H1 (cell line): ENCODE data around the gene ZFTA. TPM values are rescaled to one million over a fixed set of nuclear protein-coding genes. Genes with fewer than 3 reads are reported as not detected.

Experiments used
- CHD2 ChIP-seq: IDR thresholded peaks from 2 replicates; pipeline ENCODE4 v1.6.1; 2012; ENCODE audit warnings: low read length, improper control_type of control experiment
- HDAC2 ChIP-seq, 2 experiments: fragments of 300-600 bp in 1 of 2; sonication (generic) in 1 of 2; IDR thresholded peaks; 2 replicates each; pipeline ENCODE4 v1.6.1; 2011 to 2012; ENCODE audit warnings: low read depth in 2 of 2, low read length in 2 of 2, mild to moderate bottlenecking in 2 of 2, moderate library complexity in 2 of 2, borderline replicate concordance in 1 of 2, inconsistent platforms in 1 of 2
- KDM5A ChIP-seq: fragments of 200-600 bp; IDR thresholded peaks from 2 replicates; pipeline ENCODE4 v1.7.1; 2012; ENCODE audit warnings: mild to moderate bottlenecking, low read length, inconsistent platforms, mixed read lengths
- RBBP5 ChIP-seq: IDR thresholded peaks from 2 replicates; pipeline ENCODE4 v1.7.1; 2012; ENCODE audit warnings: low read depth, mild to moderate bottlenecking, inconsistent platforms, low read length, moderate library complexity, borderline replicate concordance
- RFX5 ChIP-seq: IDR thresholded peaks from 2 replicates; pipeline ENCODE4 v1.6.1; 2011; ENCODE audit warnings: low read depth, low read length, improper control_type of control experiment, borderline replicate concordance
- SP1 ChIP-seq: IDR thresholded peaks from 2 replicates; pipeline ENCODE4 v1.6.1; 2011; ENCODE audit warnings: low read depth, low read length
- SUZ12 ChIP-seq: fragments of 200-600 bp; sonication (generic); IDR thresholded peaks from 2 replicates; pipeline ENCODE4 v1.6.1; 2012; ENCODE audit warnings: mild to moderate bottlenecking, inconsistent platforms, low read length, moderate library complexity, mixed read lengths
- TCF12 ChIP-seq: IDR thresholded peaks from 2 replicates; pipeline ENCODE4 v1.6.1; 2011; ENCODE audit warnings: low read depth, mild to moderate bottlenecking, low read length
- polyA plus RNA-seq, 7 experiments: library from polyadenylated mRNA; depleted of rRNA in 3 of 7; stranded (reverse) in 5 of 7; unstranded in 2 of 7; fragments of >200 nt in 5 of 7; fragments of 200-250 nt in 2 of 7; gene quantifications; 1 replicate in 5 of 7; 2 replicates in 1 of 7; 4 replicates in 1 of 7; pipeline versions ENCODE4 v1.2.1 to v1.2.3, GENCODE V29; 2011 to 2013; ENCODE audit warnings: missing spikeins in 2 of 7, mixed read lengths in 2 of 7
- total RNA-seq: library from RNA; stranded (reverse); fragmentation: NEBNext Ultra II Directional; extraction: Animal tissue kit (Norgen Biotek cat#: 25700); gene quantifications from 2 replicates; pipeline ENCODE4 v1.2.1, GENCODE V29; 2021
- TF ChIP-seq, protein P1 (sequence below): IDR thresholded peaks from 2 replicates; pipeline ENCODE4 v1.6.1; 2011; ENCODE audit warnings: low read length, improper control_type of control experiment

The ZFTA gene
- total and polyA plus RNA-seq, 2 of the 8 experiments (the other 6 are each of a cell fraction or from before 2014, with no cell fraction given) = 9.5 to 34.0 TPM

DNA sequence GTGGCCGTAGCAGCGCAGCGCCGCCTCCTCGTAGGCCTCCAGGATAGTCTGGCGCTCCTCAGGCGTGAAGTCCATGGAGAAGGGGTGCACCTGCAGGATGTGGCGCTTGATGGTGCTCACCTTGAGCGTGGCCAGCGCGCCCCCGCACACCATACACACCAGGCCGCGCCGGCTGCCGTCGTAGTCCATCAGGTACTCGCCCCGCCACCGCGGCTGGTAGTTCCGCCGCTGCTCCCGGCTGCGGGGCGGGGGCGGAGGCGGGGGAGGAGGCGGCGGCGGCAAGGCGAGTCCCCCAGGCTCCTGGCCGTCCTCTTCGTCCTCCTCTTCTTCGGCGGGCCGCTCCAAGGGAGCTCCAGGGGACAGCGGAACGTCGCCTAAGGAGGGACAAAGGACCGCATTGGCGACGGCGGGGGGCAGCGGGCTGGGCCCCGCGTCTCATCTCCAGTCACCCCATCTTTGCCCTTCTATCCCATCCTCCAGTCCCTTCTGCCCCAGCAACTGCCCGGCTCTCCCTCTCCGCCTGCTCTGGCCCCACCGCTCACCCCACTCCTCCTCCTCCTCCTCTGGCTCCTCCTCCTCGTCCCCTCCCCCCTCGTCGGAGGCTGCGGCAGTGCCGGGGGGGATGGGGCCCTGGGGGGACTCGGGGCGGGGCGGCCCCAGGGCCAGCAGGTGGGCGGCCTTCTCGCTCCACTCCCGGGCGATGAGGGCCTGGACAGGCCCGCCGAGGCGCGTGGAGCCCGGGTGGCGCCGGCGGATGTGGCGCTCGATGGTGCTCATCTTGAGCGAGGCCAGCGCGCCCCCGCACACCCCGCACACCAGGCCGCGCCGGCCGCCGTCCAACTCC, 4.9 kb downstream of the ZFTA start (continued):
- TF ChIP-seq, protein P1, sequence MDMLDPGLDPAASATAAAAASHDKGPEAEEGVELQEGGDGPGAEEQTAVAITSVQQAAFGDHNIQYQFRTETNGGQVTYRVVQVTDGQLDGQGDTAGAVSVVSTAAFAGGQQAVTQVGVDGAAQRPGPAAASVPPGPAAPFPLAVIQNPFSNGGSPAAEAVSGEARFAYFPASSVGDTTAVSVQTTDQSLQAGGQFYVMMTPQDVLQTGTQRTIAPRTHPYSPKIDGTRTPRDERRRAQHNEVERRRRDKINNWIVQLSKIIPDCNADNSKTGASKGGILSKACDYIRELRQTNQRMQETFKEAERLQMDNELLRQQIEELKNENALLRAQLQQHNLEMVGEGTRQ = no peak
- no peak for TF ChIP-seq RFX5
- TF ChIP-seq TCF12 = no peak; the same call in 1 of the 2 replicates
- no peak for TF ChIP-seq CHD2
- 0 out of 2 replicates have a peak, but pooled peaks have one; percentile 19 for TF ChIP-seq SP1
- TF ChIP-seq HDAC2 (IDR thresholded peaks at IDR 0.05; ENCODE audit: borderline replicate concordance in 1 of 2, low read depth in 2 of 2, low read length in 2 of 2) = no peak
- no peak for TF ChIP-seq KDM5A
- TF ChIP-seq RBBP5 = no peak
- TF ChIP-seq SUZ12 = no peak
